HL-60 (cell line): ENCODE results near the gene KCNAB1.

Experiments
- DNase-seq, 2 experiments: peaks; one replicate each; pipeline ENCODE4 v3.0.0-alpha.2; 2010 to 2020; ENCODE audit warnings: low read depth in 1 of 2, low spot score in 1 of 2
- H3K27ac ChIP-seq: fragments of 250-450 bp; sonication (Bioruptor Pico); replicated peaks from 2 replicates; pipeline ENCODE4 v1.5.1; 2020; ENCODE audit warnings: mild to moderate bottlenecking, moderate library complexity
- H3K27me3 ChIP-seq: fragments of 250-450 bp; sonication (Bioruptor Pico); 2 replicates; pipeline ENCODE4 v1.5.1; 2021; ENCODE audit warnings: mild to moderate bottlenecking, moderate library complexity; ENCODE audit not compliant: insufficient read depth, poor library complexity, severe bottlenecking
- H3K4me3 ChIP-seq: replicated peaks from 2 replicates; pipeline ENCODE4 v1.5.1; 2011; ENCODE audit warnings: mild to moderate bottlenecking, control low read depth, low read length; ENCODE audit not compliant: insufficient read depth
- CTCF ChIP-seq: IDR thresholded peaks from one replicate; pipeline ENCODE4 v1.5.1; 2011; ENCODE audit warnings: low read length, control low read depth, inconsistent platforms; ENCODE audit not compliant: insufficient read depth
- GABPA ChIP-seq: IDR thresholded peaks from 2 replicates; pipeline ENCODE4 v1.6.1; 2012; ENCODE audit warnings: low read depth
- POLR2AphosphoS5 ChIP-seq: IDR thresholded peaks from 2 replicates; pipeline ENCODE4 v1.6.1; 2012; ENCODE audit warnings: low read depth
- REST ChIP-seq: IDR thresholded peaks from 2 replicates; pipeline ENCODE4 v1.6.1; 2012; ENCODE audit warnings: low read depth; ENCODE audit not compliant: insufficient replicate concordance
- SPI1 ChIP-seq: IDR thresholded peaks from 2 replicates; pipeline ENCODE4 v1.6.1; 2012; ENCODE audit warnings: low read depth, mild to moderate bottlenecking, borderline replicate concordance

KCNAB1 gene

GRCh38 chr3:156349978-156350377 lies 229.6 kb downstream of the KCNAB1 start:
- H3K4me3 ChIP-seq, result no peak overlapping the region
- DNase-seq, result no peak
- H3K27me3 ChIP-seq, result peaks cover 3% of the 10 kb centered on the region
- no peak overlapping the region for H3K27ac ChIP-seq
- no peak for TF ChIP-seq REST
- no peak for TF ChIP-seq SPI1
- no peak for TF ChIP-seq GABPA
- TF ChIP-seq CTCF, result no peak
- no peak for TF ChIP-seq POLR2AphosphoS5

GRCh38 chr3:156350781-156351180 lies 230.4 kb downstream of the KCNAB1 start:
- no peak for TF ChIP-seq SPI1
- Histone ChIP-seq H3K27ac (no peak overlapping the region), H3K4me3 (no peak overlapping the region), H3K27me3 (peaks cover 2% of the 10 kb centered on the region)
- DNase-seq, result no peak

- TF ChIP-seq REST, result no peak
- TF ChIP-seq CTCF, result no peak
- no peak for TF ChIP-seq POLR2AphosphoS5
- no peak for TF ChIP-seq GABPA
- TF ChIP-seq SPI1, result no peak
- DNase-seq, result no peak
- Histone ChIP-seq H3K27ac (no peak overlapping the region), H3K27me3 (peaks cover 2% of the 10 kb centered on the region), H3K4me3 (no peak overlapping the region)
These were observed 231.4 kb downstream of the KCNAB1 start for GRCh38 chr3:156351783-156352182.

- no peak overlapping the region for H3K27ac ChIP-seq
- TF ChIP-seq SPI1, result no peak
- TF ChIP-seq POLR2AphosphoS5, result no peak
- TF ChIP-seq REST, result no peak
- TF ChIP-seq GABPA, result no peak
- no peak for TF ChIP-seq CTCF
- no peak overlapping the region for H3K4me3 ChIP-seq
- DNase-seq, result no peak
- H3K27me3 ChIP-seq, result peaks cover 2% of the 10 kb centered on the region
These were observed 232.3 kb downstream of the KCNAB1 start for GRCh38 chr3:156352728-156353127.
